ENCODE measurements around the gene FAM107B.
"Not testable (repeated sequence)": the region's sequence is repeated elsewhere in the genome, so short reads cannot be mapped to it uniquely, and the experiment has no call there.

FAM107B gene

DNA sequence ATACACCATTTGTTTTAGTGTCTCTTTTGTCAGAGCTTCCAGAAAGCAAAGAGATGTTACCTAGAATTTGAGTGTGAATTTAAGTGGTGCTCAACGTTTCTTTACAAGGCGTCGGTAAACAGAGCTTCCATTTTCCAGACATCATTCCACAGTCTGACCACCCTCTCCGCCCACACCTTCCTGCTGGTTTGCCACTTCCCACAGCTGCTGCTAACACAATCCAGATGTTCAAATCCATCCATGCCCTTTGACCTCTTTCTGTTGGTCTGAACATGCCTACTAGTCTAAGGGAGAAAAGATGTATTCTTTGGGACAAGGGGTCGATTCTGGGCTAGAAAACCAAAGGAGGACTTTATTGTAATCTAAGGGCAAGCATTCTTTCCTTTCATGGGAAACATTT, 86.1 kb downstream of the FAM107B start:
- DNase-seq, result peak; percentile 25

DNA sequence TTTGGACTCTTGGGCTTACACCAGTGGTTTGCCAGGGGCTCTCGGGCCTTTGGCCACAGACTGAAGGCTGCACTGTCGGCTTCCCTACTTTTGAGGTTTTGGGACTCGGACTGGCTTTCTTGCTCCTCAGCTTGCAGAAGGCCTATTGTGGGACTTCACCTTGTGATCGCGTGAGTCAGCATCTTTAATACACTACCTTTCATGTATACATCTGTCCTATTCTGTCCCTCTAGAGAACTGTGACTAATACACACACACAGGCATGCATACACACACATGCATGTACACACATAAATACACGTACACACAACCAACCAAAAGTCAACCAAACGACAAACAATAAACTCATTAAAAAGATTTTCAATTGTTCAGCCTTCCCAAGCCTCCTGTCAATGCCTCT, 86.5 kb downstream of the FAM107B start:
- not testable (repeated sequence) for DNase-seq

DNA sequence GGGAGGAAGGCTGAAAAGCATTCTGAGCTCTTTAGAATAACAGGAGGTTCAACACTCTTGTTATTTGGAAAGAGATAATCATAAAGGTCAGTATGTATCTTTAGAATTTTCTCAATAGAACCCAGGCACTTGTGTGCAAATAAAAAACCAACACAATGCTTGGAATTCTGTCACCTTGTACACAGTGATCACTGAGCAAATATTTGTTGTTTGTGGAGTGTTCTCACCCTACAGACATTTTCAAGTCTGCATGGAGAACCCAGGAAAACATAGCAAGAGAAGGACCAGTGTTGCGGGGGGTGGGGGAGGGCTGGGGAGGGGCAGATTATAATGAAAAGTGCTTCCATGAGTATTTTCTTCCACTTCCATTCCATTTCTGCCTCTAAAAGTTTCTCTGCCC, 87.4 kb downstream of the FAM107B start:
- no peak for DNase-seq

DNA sequence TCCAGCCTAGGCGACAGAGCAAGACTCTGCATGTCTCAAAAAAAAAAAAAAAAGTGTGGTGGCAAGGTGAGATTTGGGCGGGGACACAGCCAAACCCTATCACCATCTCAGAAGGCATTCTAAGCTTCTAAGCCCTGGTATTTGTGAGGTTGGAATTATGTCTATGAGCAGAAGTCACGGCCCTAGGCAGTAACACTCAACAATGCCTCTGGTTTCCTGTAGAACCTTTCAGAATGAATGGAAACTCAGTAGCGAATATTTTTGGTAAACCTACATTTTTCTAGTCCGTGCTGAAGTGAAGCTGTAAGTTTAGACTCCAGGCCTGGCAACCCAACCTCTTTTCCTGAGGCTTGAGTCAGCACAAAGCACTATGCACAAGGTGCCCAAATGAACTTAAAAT, 88.3 kb downstream of the FAM107B start:
- DNase-seq, result no peak

DNA sequence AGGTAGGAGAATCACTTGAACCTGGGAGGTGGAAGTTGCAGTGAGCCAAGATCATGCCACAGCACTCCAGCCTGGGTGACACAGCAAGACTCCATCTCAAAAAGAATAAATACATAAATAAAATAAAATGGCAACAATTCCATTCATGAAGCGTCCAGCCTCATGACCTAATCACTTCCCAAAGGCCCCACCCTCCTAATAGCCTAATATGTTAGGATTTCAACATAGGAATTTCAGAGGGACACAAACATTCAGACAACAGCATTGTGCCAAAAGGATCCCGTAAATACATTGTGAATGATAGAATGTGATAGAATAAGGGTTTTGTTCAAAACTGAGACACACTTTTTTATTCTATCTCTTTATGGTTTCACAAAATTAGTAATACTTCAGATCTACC, 90.3 kb downstream of the FAM107B start:
- DNase-seq, result no peak

DNA sequence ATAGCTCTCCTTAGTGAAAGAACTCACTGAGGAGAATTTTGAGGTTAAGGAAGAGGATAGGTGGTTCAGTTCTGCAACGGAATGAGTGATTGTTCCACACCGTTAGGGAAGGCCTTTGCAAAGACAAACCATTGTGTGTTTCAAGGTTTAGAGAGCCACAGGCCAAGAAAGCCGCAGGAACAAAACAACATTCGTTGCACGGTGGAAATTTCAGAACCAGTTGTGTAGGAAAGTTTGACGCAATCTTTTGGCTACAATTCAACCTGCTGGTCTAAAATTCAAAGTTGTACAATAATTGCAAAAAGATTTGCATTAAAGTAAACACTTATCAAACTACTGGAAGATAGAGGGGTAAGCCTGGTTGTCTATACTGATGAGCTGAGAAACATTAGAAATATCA, 91.4 kb downstream of the FAM107B start:
- DNase-seq, result no peak

DNA sequence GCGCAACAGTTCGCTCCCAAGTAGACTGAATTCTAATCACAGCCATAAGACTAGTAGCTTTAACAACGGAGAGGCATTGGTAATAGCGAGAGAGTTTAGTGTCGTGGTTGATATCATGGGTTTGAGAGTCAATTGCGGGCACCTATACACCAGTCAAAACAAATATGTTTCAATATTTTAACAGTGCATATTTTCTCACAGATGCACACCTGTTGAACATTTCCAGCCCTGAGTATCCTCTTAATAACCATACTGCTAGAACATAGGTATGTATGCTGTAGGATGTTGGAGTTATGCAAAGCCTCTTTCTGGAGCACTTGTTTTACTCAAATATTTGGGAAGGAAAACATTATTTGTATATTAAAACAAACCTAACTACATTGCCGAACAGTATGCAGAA, 92.9 kb downstream of the FAM107B start:
- no peak for DNase-seq

DNA sequence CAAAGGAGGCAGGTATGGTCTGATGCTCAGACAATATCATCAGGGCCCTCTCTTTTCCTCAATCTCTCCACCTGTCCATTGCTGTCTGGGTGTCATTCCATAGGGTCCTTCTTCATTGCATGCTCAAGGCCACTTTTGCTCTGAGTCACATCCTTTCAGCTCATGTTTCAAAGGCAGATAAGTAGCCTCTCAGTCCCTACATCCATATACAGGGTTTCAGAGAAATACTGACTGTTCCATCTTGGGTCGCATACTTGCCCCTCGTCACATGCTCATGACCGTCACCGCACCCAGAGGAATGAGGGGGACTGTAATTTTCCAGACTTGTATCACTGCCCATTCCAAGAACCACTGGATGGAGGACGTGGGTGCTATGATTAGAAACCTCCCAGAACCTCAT, 93.4 kb downstream of the FAM107B start:
- no peak for DNase-seq

DNA sequence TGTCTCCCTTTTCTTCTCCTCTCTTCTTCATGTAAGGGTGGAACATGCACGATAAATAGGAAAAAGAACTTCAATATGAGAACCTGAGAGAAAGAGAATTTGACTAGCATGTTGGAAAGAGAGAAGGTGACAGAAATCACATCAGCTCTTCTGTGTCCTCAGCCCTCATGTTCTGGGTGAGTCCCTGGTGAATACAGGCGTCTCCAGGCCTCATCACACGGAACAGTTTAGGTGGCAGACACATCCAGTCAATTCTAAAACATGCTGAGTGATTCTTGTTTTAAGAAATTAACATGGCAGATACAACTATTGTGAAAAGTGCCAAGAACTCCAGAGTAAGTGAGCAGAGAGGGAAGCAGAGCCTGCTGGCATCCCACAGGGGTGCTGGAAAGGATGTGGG, 96.1 kb downstream of the FAM107B start:
- DNase-seq, result no peak

DNA sequence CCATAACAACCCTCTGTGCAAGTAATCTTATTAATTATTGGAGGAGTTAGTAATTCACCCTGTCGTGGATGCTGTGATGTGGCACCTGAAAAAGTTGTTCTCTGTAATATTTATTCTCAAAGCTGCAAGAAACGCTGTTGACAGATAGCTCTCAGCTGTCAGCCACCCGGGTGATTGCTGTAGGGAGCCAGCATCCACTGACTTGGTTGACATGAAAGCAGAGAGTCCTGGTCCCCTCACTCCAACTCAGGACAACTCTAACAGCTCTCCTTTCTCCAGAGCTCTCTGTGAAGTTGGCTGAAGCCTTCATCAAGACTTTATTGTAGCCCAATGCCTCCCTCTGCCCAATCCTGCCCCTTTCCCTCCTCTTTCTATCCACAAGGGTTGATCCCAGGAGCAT, 98.0 kb downstream of the FAM107B start:
- no peak for DNase-seq

DNA sequence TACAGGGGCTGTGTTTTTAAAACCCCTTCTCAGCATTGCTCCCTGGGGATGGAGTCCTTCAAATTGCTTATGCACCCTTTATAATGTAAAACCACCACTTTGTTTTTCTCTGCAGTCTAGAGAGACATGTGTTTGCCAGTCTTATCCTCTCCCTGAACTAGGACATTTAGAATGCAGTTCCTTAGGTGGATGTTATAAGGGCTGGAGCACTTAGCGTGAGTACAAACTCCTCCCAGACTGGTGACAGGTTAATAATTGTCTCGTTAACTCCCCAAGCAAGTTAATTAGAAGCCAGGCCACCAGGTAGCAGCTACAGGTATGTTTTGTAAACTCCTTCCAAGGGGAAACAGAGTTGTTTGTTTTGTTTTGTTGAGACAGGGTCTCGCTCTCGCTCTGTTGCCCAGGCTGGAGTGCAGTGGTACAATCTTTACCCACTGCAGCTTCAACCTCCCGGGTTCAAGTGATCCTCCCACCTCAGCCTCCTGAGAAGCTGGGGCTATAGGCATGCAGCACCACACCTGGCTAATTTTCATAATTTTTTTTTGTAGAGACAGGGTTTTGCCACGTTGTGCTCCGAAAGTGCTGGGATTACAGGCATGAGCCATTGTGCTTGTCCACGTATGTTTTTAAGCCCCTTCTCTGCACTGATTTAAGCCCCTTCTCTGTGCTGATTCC, 100.2 kb downstream of the FAM107B start:
- no peak for DNase-seq

DNA sequence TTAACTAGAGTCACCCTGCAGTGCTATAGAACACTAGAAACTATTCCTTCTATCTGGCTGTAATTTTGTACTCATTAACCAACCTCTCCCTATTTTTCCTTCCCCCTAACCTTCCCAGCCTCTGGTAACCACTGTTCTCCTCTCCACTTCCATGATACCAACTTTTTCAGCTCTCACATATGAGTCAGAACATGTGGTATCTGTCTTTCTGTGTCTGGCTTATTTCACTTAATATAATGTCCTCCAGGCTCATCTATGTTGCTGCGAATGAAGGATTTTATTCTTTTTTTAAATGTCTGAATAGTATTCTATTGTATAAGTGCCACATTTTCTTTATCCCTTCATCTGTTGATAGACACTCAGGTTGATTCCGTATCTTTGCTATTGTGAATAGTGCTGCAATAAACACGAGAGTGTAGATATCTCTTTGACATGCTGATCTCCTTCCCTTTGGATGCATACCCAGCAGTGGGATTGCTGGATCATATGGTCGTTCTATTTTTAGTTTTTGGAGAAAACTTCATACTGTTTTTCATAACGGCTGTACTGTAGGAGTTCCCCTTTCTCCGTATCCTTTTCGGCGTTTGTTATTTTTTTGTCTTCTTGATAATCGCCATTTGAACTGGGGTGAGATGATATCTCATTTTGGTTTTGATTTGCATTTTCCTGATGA, 101.4 kb downstream of the FAM107B start:
- DNase-seq, result no peak

DNA sequence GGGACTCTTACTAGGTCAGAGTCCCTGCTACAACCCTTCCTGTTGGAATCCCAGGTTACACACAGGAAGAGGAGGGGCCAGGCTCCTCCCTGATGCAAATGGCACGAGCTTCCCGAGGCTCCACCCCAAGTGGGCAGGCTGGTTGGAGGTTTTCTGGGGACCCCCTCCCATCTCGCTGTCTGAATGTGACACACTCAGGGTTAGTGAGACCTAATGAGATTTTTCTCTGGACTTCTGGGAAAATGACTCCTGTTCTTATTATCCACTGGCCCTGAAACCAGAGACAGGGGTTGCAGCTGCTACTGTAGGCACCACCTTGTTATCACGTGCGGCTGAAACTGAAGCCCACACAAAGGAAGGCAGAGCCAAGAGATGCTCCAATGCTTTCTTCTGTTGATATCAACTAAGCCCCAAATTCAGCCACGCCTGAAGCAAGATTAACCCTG, 103.3 kb downstream of the FAM107B start:
- DNase-seq, result no peak

DNA sequence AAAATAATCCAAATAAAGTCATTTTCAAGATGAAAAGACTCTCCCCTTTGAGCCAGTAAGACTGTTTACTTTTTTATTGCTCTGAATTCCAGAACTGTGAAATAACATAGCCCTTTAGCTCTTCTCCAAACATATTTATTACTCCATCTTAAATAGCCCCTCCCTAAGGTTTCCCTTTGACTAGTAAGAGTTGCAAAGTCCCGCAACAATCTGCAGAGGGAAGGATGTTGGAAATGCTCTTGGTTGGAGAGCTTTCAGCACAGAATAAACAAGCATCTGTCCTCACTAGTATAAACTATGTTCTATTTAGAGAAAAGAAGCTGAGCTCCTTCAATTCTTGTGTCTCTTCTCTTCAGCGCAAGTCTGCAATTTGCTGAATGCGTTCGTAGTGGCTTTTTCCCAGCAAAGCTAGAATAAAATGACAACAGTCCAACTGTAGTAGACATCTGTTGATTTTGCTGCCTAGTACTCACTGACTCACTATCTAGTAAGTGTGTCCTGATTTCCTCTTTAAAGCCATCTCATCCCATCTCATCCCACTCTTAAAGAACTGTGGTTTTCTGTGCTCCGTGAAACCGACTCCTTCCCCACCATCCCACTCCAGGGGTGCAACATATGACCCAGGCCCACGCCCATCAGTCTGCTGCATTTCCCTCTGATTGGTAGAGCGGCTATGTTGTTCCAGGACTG, 104.0 kb downstream of the FAM107B start:
- no peak for DNase-seq

DNA sequence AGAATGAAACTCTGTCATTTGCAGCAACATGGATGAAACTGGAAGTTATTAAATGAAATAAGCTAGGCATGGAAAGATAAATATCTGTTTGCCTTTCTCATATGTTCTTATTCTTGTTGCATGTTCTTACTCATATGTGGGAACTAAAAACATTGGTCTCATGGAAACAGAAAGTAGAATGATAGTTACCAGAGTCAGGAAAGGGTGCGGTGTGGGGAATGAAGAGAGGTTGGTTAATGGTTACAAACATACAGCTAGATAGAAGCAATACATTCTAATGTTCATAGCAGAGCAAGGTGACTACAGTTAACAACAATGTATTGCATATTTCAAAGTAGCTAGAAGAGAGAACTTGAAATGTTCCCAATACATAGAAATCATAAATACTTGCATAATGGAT, 105.1 kb downstream of the FAM107B start:
- DNase-seq, result no peak

DNA sequence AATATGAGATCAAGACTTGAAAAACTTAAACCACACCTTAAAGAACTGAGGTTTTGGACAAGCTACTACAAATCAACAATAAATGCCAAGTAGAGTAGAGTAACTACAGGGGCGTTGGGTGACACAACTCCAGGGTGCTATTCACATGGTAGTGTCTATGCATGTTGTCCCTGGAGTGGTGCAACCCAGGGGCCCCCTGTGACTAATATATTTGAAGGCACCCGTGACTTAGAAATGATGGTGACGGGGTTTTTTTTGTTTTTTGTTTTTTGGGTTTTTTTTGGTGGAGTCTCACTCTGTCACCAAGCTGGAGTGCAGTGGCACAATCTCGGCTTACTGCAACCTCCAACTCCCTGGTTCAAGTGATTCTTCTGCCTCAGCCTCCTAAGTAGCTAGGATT, 106.9 kb downstream of the FAM107B start:
- peak; percentile 45 for DNase-seq

DNA sequence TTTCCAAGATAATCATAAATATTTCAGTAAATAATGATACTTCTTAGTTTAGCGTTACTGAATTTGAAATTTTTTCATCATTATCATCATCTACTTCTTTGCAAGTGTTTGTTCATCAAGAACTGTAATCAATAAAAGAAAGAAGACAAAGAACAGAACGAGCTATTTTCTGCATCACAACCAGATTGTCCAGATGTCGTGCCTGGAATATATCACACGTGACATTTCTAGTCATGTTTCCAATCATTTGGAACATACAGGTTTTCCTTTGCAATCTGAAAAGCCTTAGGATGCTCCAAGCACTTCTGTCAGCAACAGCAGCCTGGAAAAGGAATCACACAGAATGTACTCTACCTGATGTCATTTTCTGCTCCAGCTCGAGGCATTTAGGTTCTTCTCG, 107.4 kb downstream of the FAM107B start:
- no peak for DNase-seq

DNA sequence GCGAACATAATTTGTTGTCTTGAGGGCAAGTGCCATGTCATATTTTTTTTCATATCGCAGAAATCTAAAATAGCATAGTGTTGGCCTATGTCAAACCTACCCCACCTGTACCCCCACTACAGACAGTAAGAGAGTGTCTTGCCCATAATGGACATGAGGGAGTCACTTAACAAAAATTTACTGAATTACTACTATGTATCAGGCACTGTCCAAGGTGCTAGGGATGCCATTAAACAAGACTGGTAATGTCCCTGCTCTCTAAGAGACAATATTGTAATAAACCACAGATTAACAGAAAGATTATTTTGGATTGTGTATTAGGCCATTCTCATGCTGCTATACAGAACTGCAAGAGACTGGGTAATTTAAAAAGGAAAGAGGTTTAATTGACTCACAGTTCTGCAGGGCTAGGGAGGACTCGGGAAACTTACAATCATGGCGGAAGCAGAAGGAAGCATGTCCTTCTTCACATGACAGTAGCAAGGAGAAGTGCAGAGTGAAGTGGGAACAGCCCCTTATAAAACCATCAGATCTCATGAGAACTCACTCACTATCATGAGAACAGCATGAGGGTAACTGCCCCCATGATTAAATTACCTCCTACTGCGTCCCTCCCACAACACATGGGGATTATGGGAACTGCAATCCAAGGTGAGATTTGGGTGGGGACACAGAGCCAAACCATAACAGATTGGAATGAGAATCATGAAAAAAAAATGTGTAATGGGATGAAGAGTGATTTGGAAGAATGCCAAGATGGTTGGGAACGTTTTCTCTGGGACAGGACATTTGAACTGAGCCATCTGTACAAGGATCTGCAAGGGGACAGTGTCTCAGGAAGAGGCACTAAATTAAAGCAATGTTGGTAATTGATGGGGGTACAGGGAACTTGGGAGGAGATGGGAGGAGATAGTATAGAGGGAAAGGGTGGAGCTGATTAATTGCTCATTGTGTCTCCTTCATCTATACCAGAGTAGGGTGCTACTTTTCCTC, 108.5 kb downstream of the FAM107B start:
- no peak for DNase-seq

DNA sequence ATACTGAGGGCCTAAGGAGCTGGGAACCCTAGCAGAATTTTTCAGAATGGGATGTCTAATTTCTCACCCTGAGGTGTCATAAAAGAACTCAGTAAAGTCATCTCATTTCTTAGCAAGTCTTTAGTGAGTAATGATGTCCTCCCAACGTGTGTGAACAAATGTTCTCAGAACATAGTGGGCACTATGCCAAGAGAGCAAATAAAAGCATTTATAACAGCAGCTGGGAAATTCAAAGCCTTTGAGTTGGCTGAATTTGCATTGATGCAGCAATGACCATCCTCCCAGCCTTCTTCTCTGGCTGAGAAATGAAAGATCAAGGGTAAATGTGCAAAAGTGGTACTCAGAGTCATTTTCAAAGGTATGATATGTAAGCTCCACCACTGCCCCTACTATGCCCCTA, 109.4 kb downstream of the FAM107B start:
- no peak for DNase-seq

DNA sequence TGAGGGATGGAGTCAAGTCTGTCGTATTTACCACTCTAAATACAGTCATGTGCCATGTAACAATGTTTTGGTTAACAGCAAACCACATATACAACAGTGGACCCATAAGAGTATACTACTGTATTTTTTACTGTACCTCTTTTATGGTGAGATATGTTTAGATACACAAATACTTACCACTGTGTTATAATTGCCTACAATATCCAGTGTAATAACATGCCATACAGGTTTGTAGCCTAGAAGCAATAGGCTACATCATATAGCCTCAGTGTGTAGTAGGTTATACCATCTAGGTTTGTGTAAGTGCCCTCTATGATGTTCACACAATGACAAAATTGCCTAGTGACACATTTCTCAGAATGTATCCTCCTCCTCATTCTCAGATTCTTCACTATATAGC, 110.4 kb downstream of the FAM107B start:
- DNase-seq, result no peak

DNA sequence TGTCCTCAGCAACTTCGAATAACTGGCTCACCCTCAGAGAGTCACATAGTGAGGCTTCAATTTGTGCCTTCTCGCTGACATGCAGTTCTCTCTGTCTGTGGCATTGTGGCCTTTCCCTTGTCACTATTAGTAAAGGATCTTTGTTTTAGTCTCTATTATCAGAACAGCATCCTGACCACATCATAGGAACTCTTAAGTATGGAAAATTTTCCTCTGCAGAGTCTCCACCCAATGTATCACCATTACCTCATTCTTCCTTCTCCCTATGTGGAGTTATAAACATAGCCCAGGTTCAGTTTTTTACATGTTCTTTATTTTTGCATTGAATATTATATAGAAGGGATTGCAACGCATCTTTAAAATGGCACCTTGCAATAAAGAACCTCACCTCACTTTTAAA, 112.9 kb downstream of the FAM107B start:
- no peak for DNase-seq

DNA sequence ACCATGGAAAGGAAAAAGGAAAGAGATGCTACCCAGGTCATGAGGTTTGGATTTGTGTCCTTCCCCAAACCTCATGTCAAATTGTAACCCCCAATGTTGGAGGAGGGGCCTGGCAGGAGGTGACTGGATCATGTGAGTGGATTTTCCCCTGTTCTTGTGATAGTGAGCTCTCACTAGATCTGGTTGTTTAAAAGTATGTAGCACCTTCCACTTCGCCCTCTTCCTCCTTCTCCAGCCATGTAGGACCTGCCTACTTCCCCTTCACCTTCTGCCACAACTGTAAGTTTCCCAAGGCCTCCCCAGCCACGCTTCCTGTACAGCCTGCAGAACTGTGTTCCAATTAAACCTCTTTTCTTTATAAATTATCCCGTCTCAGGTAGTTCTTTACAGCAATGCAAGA, 113.9 kb downstream of the FAM107B start:
- DNase-seq, result peak; percentile 30

DNA sequence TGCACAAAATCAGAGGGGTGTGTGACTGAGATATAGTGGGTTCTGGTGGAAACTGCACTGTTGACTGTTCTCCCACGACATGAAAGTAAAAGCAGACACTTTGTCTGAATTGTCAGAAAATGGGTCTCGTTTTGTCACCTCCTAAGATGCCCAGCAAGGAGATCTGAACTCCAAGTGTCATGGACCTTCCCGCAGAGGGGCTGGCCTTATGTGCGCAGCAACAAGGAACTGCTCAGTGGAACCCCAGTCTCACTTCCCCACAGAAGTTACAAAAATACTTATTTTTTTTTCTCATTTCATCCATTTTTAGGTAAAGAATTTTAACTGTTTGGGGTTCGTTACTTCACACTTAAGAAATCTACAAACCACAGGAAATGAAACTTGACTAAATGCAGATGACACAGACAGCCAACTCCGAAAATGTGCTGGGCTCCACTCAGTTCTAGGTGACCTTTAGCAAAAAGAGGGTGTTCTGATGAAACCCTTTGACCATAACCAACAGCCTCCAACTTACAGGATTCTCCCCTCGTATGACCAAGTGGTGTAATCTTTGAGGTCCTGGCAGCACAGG, 115.0 kb downstream of the FAM107B start:
- DNase-seq, result peak; percentile 91

Data from suppressor macrophage treated with lipopolysaccharide for 4 hours (primary cell).